Brain microvascular endothelial cell (primary cell): ENCODE data around the gene IKBKE.

Experiments used
- DNase-seq: peaks from one replicate; pipeline ENCODE4 v3.0.0-alpha.2; 2020
- H3K27ac ChIP-seq: fragments of 250-450 bp; sonication (Bioruptor Pico); 2 replicates; pipeline ENCODE4 v1.5.1; 2020; ENCODE audit warnings: mild to moderate bottlenecking, moderate library complexity
- H3K27me3 ChIP-seq: fragments of 250-450 bp; sonication (Bioruptor Pico); replicated peaks from 2 replicates; pipeline ENCODE4 v1.5.1; 2020; ENCODE audit warnings: mild to moderate bottlenecking
- H3K36me3 ChIP-seq: fragments of 250-450 bp; sonication (Bioruptor Pico); replicated peaks from 2 replicates; pipeline ENCODE4 v1.5.1; 2020; ENCODE audit warnings: mild to moderate bottlenecking
- H3K4me3 ChIP-seq: 2 replicates; pipeline ENCODE4 v1.5.1; 2011; ENCODE audit warnings: low read depth, mild to moderate bottlenecking, control low read depth, low read length, moderate library complexity
- CTCF ChIP-seq: IDR thresholded peaks from 2 replicates; pipeline ENCODE4 v1.5.1; 2011; ENCODE audit warnings: low read depth, mild to moderate bottlenecking, moderate library complexity, low read length, control low read depth, inconsistent platforms; ENCODE audit errors: missing control alignments
- in situ Hi-C: cut with HindIII; loops from 2 replicates; pipeline ENCODE4 v1.10.0; 2017; ENCODE audit warnings: low sequenced_read_pairs, low pct_ligation_motif_present

The IKBKE gene

GRCh38 chr1:206503591-206504362 lies 33.5 kb downstream of the IKBKE start:
- peak overlapping the region; percentile 68 for H3K27ac ChIP-seq
- peak; percentile 97 for DNase-seq
- H3K4me3 ChIP-seq = no peak overlapping the region
- TF ChIP-seq CTCF = no peak
- H3K36me3 ChIP-seq = peaks cover 5% of the 10 kb centered on the region
- peaks cover 10% of the 10 kb centered on the region for H3K27me3 ChIP-seq
- in situ Hi-C loops = no loop called here

GRCh38 chr1:206504363-206504713 lies 34.1 kb downstream of the IKBKE start:
- in situ Hi-C loops = no loop called here
- no peak overlapping the region for H3K27ac ChIP-seq
- no peak overlapping the region for H3K4me3 ChIP-seq
- H3K36me3 ChIP-seq = peaks cover 4% of the 10 kb centered on the region
- peaks cover 12% of the 10 kb centered on the region for H3K27me3 ChIP-seq
- TF ChIP-seq CTCF = no peak
- no peak for DNase-seq

- Histone ChIP-seq H3K4me3 (no peak overlapping the region), H3K27ac (no peak overlapping the region), H3K36me3 (no peaks in the 10 kb centered on the region), H3K27me3 (peaks cover 12% of the 10 kb centered on the region)
- peak; percentile 79 for TF ChIP-seq CTCF
- in situ Hi-C loops = no loop called here
- DNase-seq = no peak
These were observed 35.6 kb downstream of the IKBKE start for GRCh38 chr1:206505702-206506355.

GRCh38 chr1:206506405-206507283 lies 36.4 kb downstream of the IKBKE start:
- no peak for DNase-seq
- in situ Hi-C loops = no loop called here
- no peak overlapping the region for H3K27ac ChIP-seq
- peak overlapping the region; percentile 55 for H3K4me3 ChIP-seq
- H3K36me3 ChIP-seq = no peaks in the 10 kb centered on the region
- TF ChIP-seq CTCF = no peak
- peaks cover 12% of the 10 kb centered on the region for H3K27me3 ChIP-seq

GRCh38 chr1:206507284-206508129 lies 37.2 kb downstream of the IKBKE start, which contains the start of gene RASSF5:
Gene RASSF5, plus strand, starts transcription at chr1:206507531. Its CDS starts 72 bp downstream, at chr1:206507603.
- no peaks in the 10 kb centered on the region for H3K36me3 ChIP-seq
- peak within 1 kb of the TSS; percentile 55 for H3K4me3 ChIP-seq
- H3K27ac ChIP-seq = no peak within 1 kb of the TSS
- TF ChIP-seq CTCF = no peak
- in situ Hi-C loops = no loop called here
- peak; percentile 45 for DNase-seq
- H3K27me3 ChIP-seq = peaks cover 12% of the 10 kb centered on the region
